Activated effector memory CD4-positive, alpha-beta T cell treated with anti-CD3 and anti-CD28 coated beads, Interleukin-2, amount 50 U/mL, for 16 hours (primary cell): ENCODE data around the gene REPIN1.
A peak's percentile ranks its signal among the peaks of the same experiment; 100 is the strongest.

ENCODE experiments used
- DNase-seq: peaks from one replicate; pipeline ENCODE4 v3.0.0-alpha.2; 2020

Gene REPIN1

DNA sequence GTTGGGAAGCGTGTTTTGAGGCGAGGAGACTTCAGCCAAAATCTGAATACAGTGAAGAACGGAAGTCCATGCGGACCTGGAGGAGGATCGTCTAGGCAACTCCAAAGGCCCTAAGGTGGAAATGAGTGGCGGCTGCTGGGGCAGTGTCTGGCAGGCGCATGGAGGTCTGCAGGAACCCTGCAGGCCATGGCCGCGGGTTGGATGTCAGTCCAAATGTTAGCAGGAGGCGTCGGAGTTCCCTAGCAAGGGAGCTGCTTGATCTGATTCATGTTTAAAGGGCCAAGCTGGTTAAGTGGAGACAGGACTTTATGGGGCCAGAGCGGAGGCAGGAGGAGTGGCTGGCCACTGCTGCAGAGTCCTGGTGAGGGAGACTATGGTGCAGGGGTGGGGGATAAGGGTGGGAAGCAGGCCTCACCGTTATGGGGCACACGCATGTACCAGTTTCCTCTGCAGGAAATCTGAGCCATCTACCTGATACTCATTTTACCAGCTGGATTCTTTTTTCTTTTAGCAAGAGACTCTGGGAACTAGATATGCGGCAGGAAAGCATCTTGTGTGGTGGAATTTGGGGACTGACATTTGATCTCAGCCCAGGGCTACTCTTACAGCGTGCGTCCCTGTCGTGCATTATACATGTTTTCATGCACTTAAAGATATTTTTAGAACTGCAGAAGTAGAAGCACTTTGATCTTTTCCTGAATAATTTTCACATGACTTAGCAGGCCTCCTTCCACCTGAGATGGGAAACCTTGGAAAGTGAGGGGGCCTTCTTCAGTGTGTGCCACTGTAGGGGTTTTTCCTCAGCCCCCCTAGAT is 6.6 kb upstream of the REPIN1 start:
- no peak for DNase-seq

DNA sequence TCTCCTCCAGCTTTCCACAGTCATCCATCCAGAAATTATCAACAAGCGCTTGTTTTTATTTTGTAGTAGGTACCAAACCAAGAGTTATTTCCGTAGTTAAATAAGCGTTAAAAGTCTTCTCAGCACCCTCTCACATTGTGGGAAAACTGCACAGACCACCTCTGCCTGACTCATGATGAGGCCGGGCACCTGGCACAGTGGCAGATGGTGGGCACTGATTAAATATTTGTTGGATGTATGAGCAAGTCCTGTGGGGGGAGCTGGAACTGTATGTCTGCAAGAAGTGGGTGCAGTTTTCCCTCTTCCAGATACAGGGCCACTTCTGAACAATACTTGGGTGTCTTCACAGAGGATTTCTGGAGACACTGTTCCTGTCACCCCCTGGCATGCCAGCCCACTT is 5.3 kb upstream of the REPIN1 start:
- DNase-seq, result no peak

- DNase-seq, result no peak
Observed at GRCh38 chr7:150363872-150364271, 4.8 kb upstream of the REPIN1 start.

GRCh38 chr7:150365194-150365593 is 3.4 kb upstream of the REPIN1 start:
- DNase-seq, result peak; percentile 31

DNA sequence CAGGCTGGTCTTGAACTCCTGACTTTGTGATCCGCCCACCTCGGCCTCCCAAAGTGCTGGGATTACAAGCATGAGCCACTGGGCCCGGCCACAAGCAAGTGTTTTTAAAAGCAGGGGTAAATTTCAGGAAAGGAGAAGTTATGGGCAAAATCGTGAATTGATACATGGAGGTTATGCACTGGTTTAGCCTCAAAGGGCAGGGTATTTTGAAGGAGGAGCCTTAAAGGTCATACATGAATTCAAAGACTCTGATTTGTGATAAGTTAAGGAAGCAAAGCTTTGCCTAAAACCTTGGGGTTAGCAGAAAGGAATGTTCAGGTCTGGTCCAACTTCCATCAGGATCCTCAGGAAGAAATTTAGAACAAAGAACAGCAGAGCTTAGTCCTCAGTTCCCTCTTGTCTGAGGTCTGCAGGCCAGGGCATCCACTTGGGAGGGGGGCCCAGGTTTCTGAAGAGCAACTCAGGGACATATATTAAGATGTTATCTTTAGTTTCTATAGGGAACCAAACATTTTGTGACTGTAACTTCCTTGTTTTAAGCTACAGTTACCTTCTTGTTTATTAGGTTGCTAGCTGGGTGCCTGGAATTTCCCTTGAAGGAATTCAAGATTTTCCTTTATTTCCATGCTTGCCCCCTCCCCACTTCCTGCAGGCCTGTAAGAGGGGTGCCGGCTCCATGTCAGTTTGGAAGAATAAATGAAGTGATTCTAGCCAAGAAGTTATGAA is 2.8 kb upstream of the REPIN1 start:
- DNase-seq, result no peak

DNA sequence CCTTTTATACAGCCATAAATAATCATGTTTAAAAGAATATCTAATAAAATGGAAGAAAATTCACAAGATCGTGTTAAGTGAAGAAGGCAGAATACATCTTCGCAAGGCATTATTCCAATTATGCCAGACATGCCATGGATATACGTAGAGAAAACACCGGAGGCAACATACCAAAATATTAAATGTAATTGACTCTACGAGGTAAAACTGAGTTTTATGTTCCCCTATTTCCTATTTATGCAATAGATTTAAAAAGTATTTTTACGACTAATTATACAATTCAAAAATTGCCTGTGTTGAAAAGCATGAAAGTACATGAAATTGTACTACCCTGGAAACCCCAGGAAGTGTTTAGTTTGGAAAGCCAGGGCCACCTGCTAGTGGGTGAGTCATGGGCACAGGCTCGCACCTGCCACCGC is 936 bp upstream of the REPIN1 start:
- DNase-seq, result no peak

DNA sequence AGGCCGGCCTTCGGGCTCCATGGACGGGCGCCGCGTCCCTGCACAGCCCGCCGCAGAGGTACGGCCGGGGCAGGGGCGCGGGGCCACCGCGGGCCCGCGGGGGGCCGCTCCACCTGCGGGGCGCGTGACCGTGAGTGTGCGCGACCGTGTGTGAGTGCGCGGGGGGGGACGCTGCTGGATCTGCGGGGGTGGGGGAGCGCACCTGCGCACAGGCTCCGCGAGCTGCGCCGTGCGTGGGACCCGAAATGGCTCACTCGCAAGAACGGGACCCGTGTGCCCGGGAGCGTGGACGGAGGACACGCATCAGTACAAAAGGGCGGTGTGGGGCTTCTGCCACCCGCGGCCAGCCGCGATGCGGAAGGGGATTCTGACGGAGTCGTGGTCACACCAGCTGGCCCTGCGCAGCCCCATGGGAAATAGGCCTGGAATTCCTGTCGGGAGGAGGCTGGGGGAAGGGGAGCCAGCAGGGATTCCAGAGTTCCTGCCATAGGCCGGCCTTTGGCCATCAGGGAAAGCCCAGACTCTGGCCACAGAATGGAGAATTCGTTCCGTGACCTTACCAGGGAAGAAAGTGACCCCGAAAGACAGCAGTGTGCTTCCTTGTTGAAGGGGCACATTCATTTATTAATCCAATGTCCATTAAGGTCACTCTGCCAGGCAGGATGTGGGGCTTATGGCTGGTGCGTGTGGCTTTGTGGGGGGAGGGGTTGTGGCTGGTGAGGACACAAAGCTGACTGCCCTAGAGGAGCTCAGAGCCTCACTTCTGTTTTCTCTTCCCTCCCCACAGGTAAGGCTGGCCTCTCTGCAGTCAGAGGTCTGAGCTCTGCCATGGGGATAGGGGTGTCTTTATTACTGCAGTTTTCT is 494 bp downstream of the REPIN1 start:
- peak; percentile 86 for DNase-seq

DNA sequence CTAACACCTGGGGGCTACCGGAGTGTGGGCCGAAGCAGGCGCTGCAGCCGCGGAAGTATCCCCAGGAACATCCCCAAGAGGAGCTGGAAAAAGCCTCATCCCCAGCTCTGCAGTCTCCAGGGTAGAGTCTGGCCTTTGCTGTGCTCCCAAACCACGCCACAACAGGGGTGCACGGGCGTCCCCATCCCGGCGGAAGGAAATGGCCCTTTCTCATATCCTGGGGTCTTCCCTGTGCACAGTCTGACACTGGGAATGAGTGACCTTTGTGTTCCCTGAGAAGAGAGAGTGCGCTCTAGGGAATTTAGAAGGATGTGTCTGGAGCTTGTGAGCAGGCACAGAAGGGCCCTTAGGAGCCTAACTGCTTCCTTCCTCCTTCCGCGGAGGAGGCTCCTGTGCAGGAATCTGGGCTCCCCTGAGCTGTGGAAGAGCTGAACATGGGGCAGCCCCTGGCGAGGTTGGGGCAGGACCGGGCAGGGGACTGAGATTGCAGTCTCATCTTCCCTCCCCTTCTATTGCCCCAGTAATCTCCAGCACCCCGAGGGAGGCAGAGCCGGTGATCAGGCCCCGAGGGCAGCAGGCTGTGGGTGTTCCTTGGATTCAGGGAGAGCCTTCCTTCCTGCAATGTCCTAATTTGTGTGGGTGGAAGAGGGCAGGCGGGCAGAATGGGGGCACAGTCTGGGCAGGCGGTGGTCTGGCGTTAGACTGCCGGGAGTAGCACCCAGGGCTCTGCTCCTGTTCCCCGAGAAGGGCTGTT is 1.3 kb downstream of the REPIN1 start:
- no peak for DNase-seq

DNA sequence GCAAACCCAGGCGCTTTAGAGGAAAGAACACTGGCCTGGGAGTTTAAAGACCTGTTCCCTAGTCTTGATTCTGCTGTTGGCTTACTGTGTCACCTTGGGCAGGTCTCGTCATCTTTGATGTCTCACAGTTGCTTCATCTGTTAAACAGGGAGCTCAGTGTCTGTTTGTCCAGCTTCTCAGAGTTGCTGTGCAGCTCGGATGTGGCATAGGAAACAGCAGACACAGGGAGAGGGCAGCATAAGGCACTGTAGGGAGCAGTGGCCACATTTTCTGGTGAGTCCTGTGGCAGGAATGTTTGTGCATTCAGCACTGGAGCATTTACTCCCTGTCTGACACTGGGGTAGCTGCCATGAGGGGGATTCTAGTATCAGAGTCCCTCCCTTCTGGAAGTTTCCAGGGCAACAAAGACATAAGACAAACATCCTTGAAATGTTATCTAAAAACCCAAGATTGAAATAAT is 2.0 kb downstream of the REPIN1 start:
- peak; percentile 49 for DNase-seq

- DNase-seq, result peak; percentile 59
Observed at GRCh38 chr7:150371131-150371995, 2.7 kb downstream of the REPIN1 start.

- peak; percentile 39 for DNase-seq
Observed at GRCh38 chr7:150371996-150372270, 3.3 kb downstream of the REPIN1 start.

DNA sequence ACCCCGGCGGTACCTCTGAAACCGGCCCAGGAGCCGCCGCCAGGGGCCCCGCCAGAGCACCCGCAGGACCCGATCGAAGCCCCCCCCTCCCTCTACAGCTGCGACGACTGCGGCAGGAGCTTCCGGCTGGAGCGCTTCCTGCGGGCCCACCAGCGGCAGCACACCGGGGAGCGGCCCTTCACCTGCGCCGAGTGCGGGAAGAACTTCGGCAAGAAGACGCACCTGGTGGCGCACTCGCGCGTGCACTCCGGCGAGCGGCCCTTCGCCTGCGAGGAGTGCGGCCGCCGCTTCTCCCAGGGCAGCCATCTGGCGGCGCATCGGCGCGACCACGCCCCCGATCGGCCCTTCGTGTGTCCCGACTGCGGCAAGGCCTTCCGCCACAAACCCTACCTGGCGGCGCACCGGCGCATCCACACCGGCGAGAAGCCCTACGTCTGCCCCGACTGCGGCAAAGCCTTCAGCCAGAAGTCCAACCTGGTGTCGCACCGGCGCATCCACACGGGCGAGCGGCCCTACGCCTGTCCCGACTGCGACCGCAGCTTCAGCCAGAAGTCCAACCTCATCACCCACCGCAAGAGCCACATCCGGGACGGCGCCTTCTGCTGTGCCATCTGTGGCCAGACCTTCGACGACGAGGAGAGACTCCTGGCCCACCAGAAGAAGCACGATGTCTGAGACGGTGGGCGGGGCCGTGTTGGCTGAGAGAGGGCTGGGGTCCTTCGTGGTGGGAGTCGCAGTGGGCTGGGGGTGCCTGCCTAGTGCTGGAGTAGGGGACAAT is 3.8 kb downstream of the REPIN1 start:
- DNase-seq, result no peak

GRCh38 chr7:150373049-150373801 is 4.6 kb downstream of the REPIN1 start:
- peak; percentile 58 for DNase-seq

DNA sequence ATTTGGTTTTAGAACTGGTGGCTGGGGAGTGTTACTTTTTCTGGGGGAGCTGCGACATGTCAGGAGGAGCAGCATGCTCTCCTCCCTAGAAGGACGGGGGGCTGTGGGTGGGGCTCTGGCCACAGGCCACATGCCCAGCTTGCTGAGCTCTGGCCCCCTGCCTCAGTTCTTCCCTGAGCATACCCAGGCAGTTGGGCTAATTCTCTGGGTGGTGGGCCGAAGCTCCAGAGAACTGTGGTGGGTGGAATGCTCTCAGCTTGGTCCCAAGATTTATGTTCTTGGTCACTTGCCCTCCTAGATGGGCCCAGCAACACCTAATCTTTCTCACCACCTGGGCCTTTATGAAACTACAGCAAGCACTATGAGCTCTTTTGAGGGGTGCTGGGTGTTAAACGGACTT is 5.4 kb downstream of the REPIN1 start:
- DNase-seq, result peak; percentile 34

- DNase-seq, result peak; percentile 50
Observed at GRCh38 chr7:150374472-150374871, 5.8 kb downstream of the REPIN1 start.

DNA sequence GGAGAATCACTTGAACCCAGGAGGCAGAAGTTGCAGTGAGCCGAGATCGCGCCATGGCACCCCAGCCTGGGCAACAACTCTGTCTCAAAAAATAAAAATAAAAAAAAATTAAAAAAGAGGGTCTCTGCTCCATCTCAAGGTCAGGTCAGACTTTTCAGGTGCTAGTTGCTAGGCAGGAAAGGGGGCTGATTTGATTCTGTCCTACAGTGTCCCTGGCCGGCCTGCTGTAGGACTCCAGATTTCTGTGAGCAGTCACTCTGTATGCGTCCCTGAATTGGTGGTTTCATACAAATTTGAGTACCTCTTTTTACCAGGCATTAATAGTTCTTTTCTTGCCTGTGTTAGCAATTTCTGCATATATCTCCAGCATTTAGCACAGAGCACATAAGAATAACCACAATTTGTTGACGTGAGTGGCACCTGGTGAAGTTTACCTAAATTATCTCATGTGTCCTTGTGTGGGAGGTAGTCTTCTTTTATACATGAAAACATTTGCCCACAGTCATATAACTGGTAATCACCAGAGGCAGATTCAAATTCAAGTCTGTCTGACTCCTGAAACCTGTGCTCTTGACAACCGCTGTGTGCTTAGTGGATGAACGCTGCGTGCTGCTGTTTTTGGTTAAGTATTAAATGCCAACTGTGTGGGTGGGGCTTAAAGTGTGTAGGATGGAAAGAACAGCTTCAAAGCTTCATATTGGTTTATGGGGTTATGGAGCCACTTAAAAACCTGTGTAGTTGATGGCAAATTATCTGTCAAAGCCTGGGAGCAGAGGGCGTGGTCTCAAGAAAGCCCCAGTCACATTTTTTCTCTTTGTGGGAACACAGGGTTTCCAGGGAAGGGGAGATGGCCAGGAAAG is 7.3 kb downstream of the REPIN1 start:
- peak; percentile 73 for DNase-seq

- DNase-seq, result peak; percentile 45
Observed at GRCh38 chr7:150376560-150376959, 7.9 kb downstream of the REPIN1 start.

DNA sequence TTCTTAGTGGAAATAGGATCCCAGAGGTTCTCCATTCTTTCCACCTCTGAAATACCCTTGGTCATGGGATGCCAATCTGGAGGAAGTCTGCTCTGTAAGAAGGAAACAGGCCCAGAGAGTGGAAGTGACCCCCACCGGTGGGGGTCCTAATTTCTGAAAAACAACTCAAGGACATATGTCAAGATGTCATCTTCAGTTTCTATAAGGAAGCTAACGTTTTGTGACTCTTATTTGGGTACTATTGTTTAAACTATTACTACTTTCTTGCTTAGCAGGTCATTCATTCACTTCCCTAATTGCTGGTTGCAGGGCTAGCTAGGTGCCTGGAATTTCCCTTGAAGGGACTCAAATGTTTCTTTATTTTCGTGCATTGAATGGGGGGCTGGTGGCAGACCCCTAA is 8.6 kb downstream of the REPIN1 start:
- DNase-seq, result no peak

GRCh38 chr7:150377635-150378034 is 9.0 kb downstream of the REPIN1 start:
- no peak for DNase-seq
